HFF-Myc (cell line): Measurements from ENCODE around the gene B4GALT1.

Experiments used
- DNase-seq: peaks from one replicate; pipeline ENCODE4 v3.0.0-alpha.2; 2011; ENCODE audit warnings: low read depth; ENCODE audit errors: extremely low read depth
- H3K4me3 ChIP-seq: replicated peaks from 2 replicates; pipeline ENCODE4 v1.5.1; 2011; ENCODE audit warnings: low read depth, mild to moderate bottlenecking, control low read depth, low read length
- CTCF ChIP-seq: IDR thresholded peaks from 2 replicates; pipeline ENCODE4 v1.5.1; 2012; ENCODE audit warnings: mild to moderate bottlenecking, low read depth, low read length, control low read depth; ENCODE audit errors: missing control alignments

Gene B4GALT1

GRCh38 chr9:33065157-33066076 lies 101.7 kb downstream of the B4GALT1 start:
- H3K4me3 ChIP-seq: no peak overlapping the region
- TF ChIP-seq CTCF: no peak
- no peak for DNase-seq
